DOHH2 (cell line): ENCODE measurements around the gene CNTNAP2.

Experiments
- CTCF ChIP-seq: fragments of 200-600 bp; sonication (generic); IDR thresholded peaks from one replicate; pipeline ENCODE4 v1.5.1; 2014; ENCODE audit warnings: antibody characterized with exemption, mild to moderate bottlenecking, low read depth, low read length; ENCODE audit not compliant: poor library complexity, severe bottlenecking
- EZH2phosphoT487 ChIP-seq: fragments of 200-600 bp; sonication (generic); IDR thresholded peaks from 2 replicates; pipeline ENCODE4 v1.6.1; 2017; ENCODE audit warnings: borderline replicate concordance, mild to moderate bottlenecking, antibody characterized with exemption, low read length, moderate library complexity, mixed read lengths

DNA sequence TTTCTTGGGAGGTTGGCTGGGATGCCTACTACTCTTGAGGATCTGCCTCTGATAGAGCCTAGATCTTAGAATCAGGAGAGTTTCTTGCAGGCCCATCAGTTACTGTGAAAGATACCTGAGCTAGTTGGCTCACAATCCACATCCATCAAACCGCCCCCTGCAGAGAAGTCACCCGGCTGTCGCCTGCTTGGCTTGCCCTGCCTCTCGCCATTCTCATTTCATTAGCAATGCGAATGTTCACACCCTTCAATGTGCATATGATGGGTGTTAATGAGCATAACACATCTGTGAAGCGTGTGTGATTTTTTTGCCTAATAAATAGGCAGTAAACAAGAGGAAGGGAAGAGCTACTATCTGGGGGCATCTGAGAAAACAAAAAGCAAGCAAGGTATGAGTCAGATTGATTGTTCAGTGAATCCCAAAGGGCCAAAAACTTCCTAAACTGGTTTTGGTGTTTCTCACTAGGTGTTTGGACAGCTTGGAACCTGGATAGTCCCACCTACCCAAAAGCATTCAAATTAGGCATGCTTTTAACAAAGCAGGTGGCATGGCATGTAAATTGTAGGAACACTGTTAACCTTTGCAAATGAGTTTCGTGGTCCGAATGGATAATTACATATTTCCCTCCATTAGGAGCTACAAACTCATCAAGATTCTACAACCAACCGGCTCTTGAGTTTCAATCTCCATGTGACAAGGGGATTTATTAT is 2201.7 kb downstream of the CNTNAP2 start:
- TF ChIP-seq CTCF (no peak), EZH2phosphoT487 (no peak)
